HepG2 (cell line): ENCODE data around the gene BSG. TPM values are rescaled to one million over a fixed set of nuclear protein-coding genes. Genes with fewer than 3 reads are reported as not detected.
A peak's percentile ranks its signal among the peaks of the same experiment; 100 is the strongest.

Experiments used
- ATF1 ChIP-seq: IDR thresholded peaks from 2 replicates; pipeline ENCODE4 v1.6.1; 2016; ENCODE audit warnings: mild to moderate bottlenecking, control low read depth
- JDP2 ChIP-seq: sonication (generic); formaldehyde crosslinking; IDR thresholded peaks from 2 replicates; pipeline ENCODE4 v1.8.1; 2022; ENCODE audit warnings: missing genetic modification reagents, borderline replicate concordance
- JUNB ChIP-seq: sonication (generic); formaldehyde crosslinking; IDR thresholded peaks from 2 replicates; pipeline ENCODE4 v1.8.0; 2022; ENCODE audit warnings: missing genetic modification reagents, mild to moderate bottlenecking, borderline replicate concordance
- NFE2L1 ChIP-seq: sonication (generic); formaldehyde crosslinking; IDR thresholded peaks from 2 replicates; pipeline ENCODE4 v1.4.0; 2020; ENCODE audit warnings: missing genetic modification reagents, mild to moderate bottlenecking, borderline replicate concordance
- NFYB ChIP-seq: sonication (generic); formaldehyde crosslinking; IDR thresholded peaks from 2 replicates; pipeline ENCODE4 v1.4.0; 2020; ENCODE audit warnings: missing genetic modification reagents
- RBFOX2 ChIP-seq: fragments of 200-400 bp; formaldehyde crosslinking; IDR thresholded peaks from 2 replicates; pipeline ENCODE4 v1.6.1; 2017; ENCODE audit warnings: low read depth, mild to moderate bottlenecking, low read length
- SATB2 ChIP-seq: sonication (generic); formaldehyde crosslinking; IDR thresholded peaks from 2 replicates; pipeline ENCODE4 v1.5.0; 2020; ENCODE audit warnings: missing genetic modification reagents
- SP4 ChIP-seq: sonication (generic); formaldehyde crosslinking; IDR thresholded peaks from 2 replicates; pipeline ENCODE4 v1.8.1; 2023; ENCODE audit warnings: mild to moderate bottlenecking, missing genetic modification reagents
- TARDBP ChIP-seq: sonication (generic); formaldehyde crosslinking; IDR thresholded peaks from 2 replicates; pipeline ENCODE4 v1.8.0; 2022; ENCODE audit warnings: mild to moderate bottlenecking, missing genetic modification reagents
- TBX3 ChIP-seq: fragments of 450-650 bp; IDR thresholded peaks from 2 replicates; pipeline ENCODE4 v1.6.1; 2017; ENCODE audit warnings: antibody characterized with exemption, mild to moderate bottlenecking, inconsistent platforms, borderline replicate concordance
- TCF7 ChIP-seq: sonication (generic); IDR thresholded peaks from 2 replicates; pipeline ENCODE4 v1.6.1; 2016; ENCODE audit warnings: antibody characterized with exemption, low read depth
- TRIM22 ChIP-seq: fragments of 450-650 bp; IDR thresholded peaks from 2 replicates; pipeline ENCODE4 v1.6.1; 2017
- ZBTB14 ChIP-seq: sonication (generic); formaldehyde crosslinking; IDR thresholded peaks from 2 replicates; pipeline ENCODE4 v1.4.0; 2020; ENCODE audit warnings: missing genetic modification reagents
- ZEB1 ChIP-seq: IDR thresholded peaks from 2 replicates; pipeline ENCODE4 v1.6.1; 2012; ENCODE audit warnings: mild to moderate bottlenecking, low read depth, inconsistent platforms; ENCODE audit not compliant: insufficient replicate concordance
- ZFP37 ChIP-seq: sonication (generic); formaldehyde crosslinking; IDR thresholded peaks from 2 replicates; pipeline ENCODE4 v1.4.0; 2020; ENCODE audit warnings: missing genetic modification reagents, borderline replicate concordance
- ZNF136 ChIP-seq: sonication (generic); formaldehyde crosslinking; IDR thresholded peaks from 2 replicates; pipeline ENCODE4 v1.8.1; 2022; ENCODE audit warnings: low read depth, mild to moderate bottlenecking, moderate library complexity, missing genetic modification reagents
- ZNF276 ChIP-seq: sonication (generic); formaldehyde crosslinking; IDR thresholded peaks from 2 replicates; pipeline ENCODE4 v1.4.0; 2020; ENCODE audit warnings: mild to moderate bottlenecking, low read depth, missing genetic modification reagents
- ZNF296 ChIP-seq: sonication (generic); formaldehyde crosslinking; conservative IDR thresholded peaks from 2 replicates; pipeline ENCODE4 v1.5.0; 2020; ENCODE audit warnings: mild to moderate bottlenecking, missing genetic modification reagents
- ZNF33A ChIP-seq: sonication (generic); formaldehyde crosslinking; IDR thresholded peaks from 2 replicates; pipeline ENCODE4 v1.5.1; 2020; ENCODE audit warnings: missing genetic modification reagents, mild to moderate bottlenecking, moderate library complexity, borderline replicate concordance
- ZNF609 ChIP-seq: sonication (generic); formaldehyde crosslinking; IDR thresholded peaks from 2 replicates; pipeline ENCODE4 v1.4.0; 2020; ENCODE audit warnings: mild to moderate bottlenecking, missing genetic modification reagents, borderline replicate concordance
- polyA plus RNA-seq, 8 experiments: library from polyadenylated mRNA; depleted of rRNA in 3 of 8; stranded (reverse) in 7 of 8; unstranded in 1 of 8; fragments of >200 nt; fragmentation: Illumina TruSeq in 4 of 8; extraction: Trizol in 4 of 8; gene quantifications; 2 replicates each; pipeline versions ENCODE4 v1.2.1 to v1.2.3, GENCODE V29; 2011 to 2016; ENCODE audit warnings: low read depth in 4 of 8, missing spikeins in 1 of 8, mixed read lengths in 1 of 8; ENCODE audit not compliant: insufficient read depth in 1 of 8
- total RNA-seq, 5 experiments: library from RNA; depleted of rRNA; stranded (reverse); fragments of >200 nt; fragmentation: Illumina TruSeq; extraction: Trizol; gene quantifications; 2 replicates each; pipeline ENCODE4 v1.2.3, GENCODE V29; 2016; ENCODE audit warnings: low read depth in 1 of 5

Gene BSG
- total and polyA plus RNA-seq, 2 of the 13 experiments (the other 11 are each of a cell fraction or from before 2014, with no cell fraction given): 309 to 754 TPM

- TF ChIP-seq SATB2 (CRISPR knock-in tag) (peak; percentile 86; the same call in 1 of the 2 replicates), RBFOX2 (no peak), JUNB (CRISPR knock-in tag) (peak; percentile 59), ZEB1 (no peak), JDP2 (CRISPR knock-in tag) (no peak), ZNF276 (CRISPR knock-in tag) (no peak), NFYB (CRISPR knock-in tag) (0 out of 2 replicates have a peak, but pooled peaks have one; percentile 27), ATF1 (no peak), ZFP37 (CRISPR knock-in tag) (peak; percentile 79; the same call in 1 of the 2 replicates), NFE2L1 (no peak), ZNF33A (CRISPR knock-in tag) (no peak), SP4 (CRISPR knock-in tag) (no peak), TARDBP (CRISPR knock-in tag) (no peak), TRIM22 (no peak), TBX3 (no peak), ZNF609 (CRISPR knock-in tag) (no peak), ZBTB14 (CRISPR knock-in tag) (0 out of 2 replicates have a peak, but pooled peaks have one; percentile 33), TCF7 (no peak), ZNF296 (peak; percentile 67; the same call in 1 of the 2 replicates), ZNF136 (CRISPR knock-in tag) (no peak)
These were observed 18.9 kb downstream of the BSG start (continued) for GRCh38 chr19:591099-591958.
